Stimulated activated naive CD8-positive, alpha-beta T cell treated with anti-CD3 and anti-CD28 coated beads, Interleukin-15, Interleukin-2, amounts not matched to agents 100 ng/mL and 50 ng/mL, for 24 hours (primary cell): ENCODE measurements around the gene H2AZ1.

Experiments
- H3K27ac Mint-ChIP-seq: one replicate; pipeline ENCODE4 v1.8.0; 2021; ENCODE audit warnings: mild to moderate bottlenecking, mixed read lengths
- H3K27me3 Mint-ChIP-seq: one replicate; pipeline ENCODE4 v1.8.0; 2021; ENCODE audit warnings: mixed read lengths
- H3K36me3 Mint-ChIP-seq: one replicate; pipeline ENCODE4 v1.8.0; 2021; ENCODE audit warnings: low read depth, mixed read lengths
- H3K4me1 Mint-ChIP-seq: one replicate; pipeline ENCODE4 v1.8.0; 2021; ENCODE audit warnings: low read depth, mixed read lengths
- H3K4me3 Mint-ChIP-seq: one replicate; pipeline ENCODE4 v1.8.0; 2021; ENCODE audit warnings: mild to moderate bottlenecking, mixed read lengths
- H3K9me3 Mint-ChIP-seq: one replicate; pipeline ENCODE4 v1.8.0; 2021; ENCODE audit warnings: mixed read lengths

H2AZ1 gene

DNA sequence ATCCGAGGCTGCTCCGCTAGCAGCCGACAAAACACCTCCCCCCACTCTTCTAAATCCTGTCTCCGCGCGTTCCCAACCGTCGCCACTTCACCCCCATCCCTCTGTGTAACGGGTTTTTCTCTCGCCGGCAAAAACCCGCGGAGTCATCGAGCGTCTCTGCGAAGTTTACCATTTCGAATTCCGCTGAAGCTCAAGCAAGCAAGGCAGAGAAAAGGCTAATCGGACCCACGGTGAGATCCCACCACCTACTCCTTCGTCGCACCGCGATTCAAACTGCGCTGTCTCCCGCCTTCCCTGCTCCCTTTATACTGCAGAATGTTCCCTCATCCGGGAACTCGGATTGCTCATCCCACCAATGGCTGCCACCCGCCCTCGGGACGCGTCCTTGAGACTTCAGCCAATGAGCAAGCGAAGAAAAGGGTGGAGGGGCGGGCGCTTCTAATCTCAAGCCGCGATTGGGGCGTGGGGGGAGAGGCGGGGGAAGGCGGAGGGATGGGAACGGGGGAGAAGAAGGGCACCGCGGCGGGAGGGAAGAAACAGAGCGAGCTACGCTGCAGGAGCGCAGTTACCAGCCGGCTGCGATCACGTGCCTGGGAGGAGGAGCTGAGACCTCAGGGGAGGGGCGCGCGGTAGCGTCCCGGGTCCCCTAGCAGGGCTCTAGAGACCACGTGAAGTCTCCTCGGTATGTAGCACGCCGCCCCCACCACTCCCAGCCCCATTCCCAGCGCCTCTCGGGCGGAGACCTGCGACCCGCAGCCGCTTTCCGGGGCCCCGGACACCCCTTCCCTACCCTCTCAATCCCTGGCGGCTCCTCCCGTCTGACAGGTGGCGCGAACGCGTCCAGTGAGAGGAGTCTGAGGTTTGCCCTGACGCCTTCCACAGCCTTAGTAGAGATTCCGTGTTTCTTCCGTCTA, at the start of gene H2AZ1:
TSS of gene H2AZ1 (minus strand) at position 277 of the 914 bp plus-strand sequence. CDS start at position 172, 105 bp downstream.
- H3K4me3 Mint-ChIP-seq = no peak within 1 kb of the TSS
- no peaks in the 10 kb centered on the region for H3K27me3 Mint-ChIP-seq
- peaks cover 23% of the 10 kb centered on the region for H3K36me3 Mint-ChIP-seq
- peaks cover 23% of the 10 kb centered on the region for H3K4me1 Mint-ChIP-seq
- no peaks in the 10 kb centered on the region for H3K9me3 Mint-ChIP-seq
- no peak within 1 kb of the TSS for H3K27ac Mint-ChIP-seq

DNA sequence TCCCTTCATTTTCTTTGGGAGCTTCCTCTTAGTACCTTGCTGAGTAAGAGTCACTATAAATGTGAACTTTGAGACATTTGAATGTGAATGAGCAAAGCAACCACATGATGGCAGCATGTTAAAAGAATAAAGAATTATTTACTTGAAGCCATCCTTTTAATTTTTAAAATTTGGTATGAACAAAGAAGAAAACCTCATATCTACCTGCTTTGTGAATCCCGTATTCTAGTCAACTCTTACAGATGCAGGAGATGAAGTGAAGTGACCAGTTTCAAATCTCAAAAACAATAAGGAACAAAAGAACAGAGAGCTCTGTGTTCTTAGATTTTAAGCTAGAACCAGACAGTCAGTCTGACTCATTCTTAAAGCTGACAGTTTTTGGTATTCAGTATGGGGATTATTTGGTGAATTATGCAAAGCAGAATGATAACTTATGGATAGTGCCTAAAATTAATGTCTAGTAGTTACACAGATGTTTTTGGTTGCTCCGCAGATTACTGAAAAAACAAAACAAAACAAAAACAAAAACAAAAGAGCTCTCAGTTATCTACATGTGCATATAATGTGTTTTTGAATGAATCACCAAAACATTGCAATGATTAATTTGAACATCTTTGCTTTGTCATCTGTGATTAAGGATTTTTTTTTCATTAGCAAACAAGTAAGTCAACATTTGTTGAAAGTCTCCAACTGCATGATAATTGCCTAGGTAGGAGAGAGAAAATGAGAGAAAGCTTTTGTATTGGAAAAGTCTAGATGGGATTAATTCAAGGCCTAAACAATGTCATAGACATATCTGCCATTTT, 48.2 kb upstream of the H2AZ1 start:
- Mint-ChIP-seq H3K9me3 (no peaks in the 10 kb centered on the region), H3K36me3 (no peaks in the 10 kb centered on the region), H3K4me1 (no peaks in the 10 kb centered on the region), H3K4me3 (no peak overlapping the region), H3K27ac (no peak overlapping the region), H3K27me3 (peaks cover 3% of the 10 kb centered on the region)

DNA sequence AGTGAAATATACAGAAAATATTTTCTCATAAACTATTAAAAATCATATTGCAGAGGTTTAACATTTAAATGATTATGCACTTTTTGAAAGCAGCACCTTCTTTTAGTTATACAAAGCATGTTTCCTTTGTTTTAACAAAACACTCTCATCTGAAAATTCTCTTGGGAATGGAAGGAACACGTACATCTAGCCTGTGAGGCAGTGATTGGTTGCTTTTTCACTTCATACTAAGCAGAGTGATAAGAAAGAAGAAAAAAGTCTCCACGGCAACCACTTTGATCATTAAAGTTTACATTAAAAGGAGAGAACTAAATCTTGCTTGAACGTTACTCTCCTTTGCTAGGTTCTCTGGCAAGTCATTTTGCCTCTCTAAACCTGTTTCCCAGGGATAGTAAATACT, 41.7 kb upstream of the H2AZ1 start:
- H3K27me3 Mint-ChIP-seq = peaks cover 24% of the 10 kb centered on the region
- H3K4me3 Mint-ChIP-seq = no peak overlapping the region

DNA sequence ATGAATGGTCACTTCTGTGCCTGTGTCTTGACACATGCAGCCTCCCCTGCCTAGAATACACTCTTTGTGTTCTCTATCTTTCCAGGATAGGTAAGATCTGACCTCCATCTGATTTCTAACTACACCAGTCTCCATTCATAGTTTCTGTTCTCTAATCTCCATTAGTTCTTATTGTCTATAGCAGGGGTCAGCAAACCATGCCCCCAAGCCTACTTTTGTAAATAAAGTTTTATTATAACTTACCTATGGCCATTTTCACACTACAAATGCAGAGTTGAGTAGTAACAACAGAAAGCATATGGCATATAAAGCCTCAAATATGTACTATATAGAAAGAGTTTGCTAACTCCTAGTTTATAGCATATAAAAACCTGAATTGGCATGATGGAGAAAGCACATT, 37.6 kb upstream of the H2AZ1 start:
- H3K4me1 Mint-ChIP-seq = no peaks in the 10 kb centered on the region

More for the DNA sequence above, 41.7 kb upstream of the H2AZ1 start:
- H3K4me1 Mint-ChIP-seq = no peaks in the 10 kb centered on the region
- H3K36me3 Mint-ChIP-seq = no peaks in the 10 kb centered on the region
- H3K9me3 Mint-ChIP-seq = no peaks in the 10 kb centered on the region
- no peak overlapping the region for H3K27ac Mint-ChIP-seq

DNA sequence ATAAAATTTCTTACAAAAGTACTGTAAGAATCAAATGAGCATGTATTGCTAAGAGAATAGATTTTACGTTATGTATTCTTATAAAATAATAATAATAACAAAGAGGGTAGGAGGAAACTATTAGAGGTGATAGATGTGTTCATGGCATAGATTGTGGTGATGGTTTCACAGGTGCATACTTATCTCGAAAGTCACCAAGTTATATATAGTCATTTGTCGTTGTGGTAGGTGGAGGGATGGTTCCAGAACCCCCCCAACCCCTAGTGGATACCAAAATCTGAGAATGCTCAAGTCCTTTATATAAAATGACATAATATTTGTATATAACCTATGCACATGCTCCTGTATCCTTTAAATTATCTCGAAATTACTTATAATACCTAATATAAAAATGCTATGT, 36.7 kb upstream of the H2AZ1 start:
- Mint-ChIP-seq H3K9me3 (no peaks in the 10 kb centered on the region), H3K36me3 (no peaks in the 10 kb centered on the region), H3K27me3 (peaks cover 27% of the 10 kb centered on the region), H3K27ac (no peak overlapping the region), H3K4me3 (no peak overlapping the region), H3K4me1 (no peaks in the 10 kb centered on the region)

More for the DNA sequence above, 37.6 kb upstream of the H2AZ1 start:
- Mint-ChIP-seq H3K9me3 (no peaks in the 10 kb centered on the region), H3K36me3 (no peaks in the 10 kb centered on the region), H3K4me3 (no peak overlapping the region), H3K27ac (no peak overlapping the region), H3K27me3 (peaks cover 30% of the 10 kb centered on the region)

DNA sequence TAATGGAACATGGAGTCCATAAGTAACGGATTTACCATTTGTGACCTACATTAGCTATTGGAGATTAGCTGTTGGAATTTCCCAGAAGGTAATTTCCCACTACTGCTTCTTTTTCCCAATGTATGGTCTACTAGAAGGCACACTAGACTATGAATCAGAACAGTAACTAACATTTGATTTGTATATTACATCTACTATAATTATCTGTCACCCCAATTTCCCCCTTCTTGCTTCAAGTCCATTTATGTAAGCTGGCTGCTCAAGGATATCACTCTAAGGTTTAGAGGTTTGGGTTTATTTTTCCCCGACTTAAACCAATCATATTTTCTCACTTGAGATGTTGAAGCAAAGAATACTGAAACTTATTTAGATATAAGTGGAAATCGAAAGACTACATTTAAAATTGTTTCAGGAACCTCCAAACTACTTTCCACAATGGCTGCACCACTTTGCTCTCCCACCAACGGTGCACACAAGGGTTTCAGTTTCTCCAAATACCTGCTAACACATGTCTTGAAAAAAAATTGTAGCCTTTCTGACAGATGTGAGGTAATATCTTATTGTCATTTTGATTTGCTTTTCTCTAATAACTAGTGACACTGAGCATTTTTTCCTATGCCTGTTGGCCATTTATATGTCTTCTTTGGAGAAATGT, 33.3 kb upstream of the H2AZ1 start:
- Mint-ChIP-seq H3K9me3 (no peaks in the 10 kb centered on the region), H3K27me3 (peaks cover 8% of the 10 kb centered on the region), H3K4me3 (no peak overlapping the region), H3K36me3 (no peaks in the 10 kb centered on the region), H3K27ac (no peak overlapping the region), H3K4me1 (no peaks in the 10 kb centered on the region)

DNA sequence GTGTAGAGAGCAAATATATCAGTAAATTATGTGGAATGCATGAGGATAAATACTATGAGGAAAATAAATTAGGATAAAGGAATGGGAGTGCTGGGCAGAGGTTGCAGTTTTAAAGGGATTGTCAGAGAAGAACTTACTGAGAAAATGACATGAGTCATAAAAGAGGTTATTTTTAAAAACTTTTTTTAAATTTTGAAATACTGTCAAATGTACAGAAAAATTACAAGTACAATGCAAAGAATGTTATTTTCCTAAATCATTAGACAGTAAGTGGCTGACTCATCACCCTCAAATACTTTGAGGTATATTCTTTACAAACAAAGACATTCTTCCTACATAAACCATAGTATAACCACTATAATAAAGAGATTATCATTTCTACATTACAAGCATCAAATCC, 29.8 kb upstream of the H2AZ1 start:
- no peaks in the 10 kb centered on the region for H3K4me1 Mint-ChIP-seq
- H3K9me3 Mint-ChIP-seq = peaks cover 1% of the 10 kb centered on the region
- no peak overlapping the region for H3K4me3 Mint-ChIP-seq
- H3K36me3 Mint-ChIP-seq = no peaks in the 10 kb centered on the region
- H3K27ac Mint-ChIP-seq = no peak overlapping the region
- H3K27me3 Mint-ChIP-seq = no peaks in the 10 kb centered on the region

DNA sequence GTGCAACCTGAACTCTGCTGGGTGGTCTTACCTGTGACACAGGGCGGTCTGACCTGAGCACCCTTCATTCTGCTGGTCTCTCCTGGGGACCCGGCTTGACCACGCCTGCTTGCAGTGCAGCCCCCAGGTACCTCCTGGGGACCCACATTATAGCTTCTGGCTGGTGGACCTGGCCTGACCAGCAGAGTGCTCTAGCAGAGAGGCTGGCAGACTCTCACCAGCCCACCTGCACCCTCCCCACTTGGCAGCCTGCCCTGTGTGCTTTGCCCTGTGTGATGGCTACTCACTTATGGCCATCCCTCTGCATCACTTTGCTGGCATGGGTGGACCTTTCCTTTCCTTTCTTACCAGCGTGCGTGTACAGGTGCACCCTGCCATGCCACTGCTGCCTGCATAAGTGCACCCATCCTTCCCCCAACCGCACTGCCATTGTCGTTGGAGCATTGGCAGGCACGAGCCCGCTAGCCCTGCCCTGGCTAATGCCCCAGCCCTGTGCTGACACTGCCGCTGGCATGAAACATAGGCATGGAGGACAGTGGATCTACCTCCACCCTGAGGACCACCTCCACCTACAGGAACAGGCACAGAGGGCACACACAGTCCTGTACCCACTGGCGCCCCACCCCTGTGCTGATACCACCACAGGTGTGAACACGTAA, 21.5 kb upstream of the H2AZ1 start:
- H3K27me3 Mint-ChIP-seq = no peaks in the 10 kb centered on the region
- no peak overlapping the region for H3K27ac Mint-ChIP-seq
- H3K9me3 Mint-ChIP-seq = peaks cover 8% of the 10 kb centered on the region
- no peaks in the 10 kb centered on the region for H3K4me1 Mint-ChIP-seq
- H3K36me3 Mint-ChIP-seq = no peaks in the 10 kb centered on the region
- H3K4me3 Mint-ChIP-seq = no peak overlapping the region

DNA sequence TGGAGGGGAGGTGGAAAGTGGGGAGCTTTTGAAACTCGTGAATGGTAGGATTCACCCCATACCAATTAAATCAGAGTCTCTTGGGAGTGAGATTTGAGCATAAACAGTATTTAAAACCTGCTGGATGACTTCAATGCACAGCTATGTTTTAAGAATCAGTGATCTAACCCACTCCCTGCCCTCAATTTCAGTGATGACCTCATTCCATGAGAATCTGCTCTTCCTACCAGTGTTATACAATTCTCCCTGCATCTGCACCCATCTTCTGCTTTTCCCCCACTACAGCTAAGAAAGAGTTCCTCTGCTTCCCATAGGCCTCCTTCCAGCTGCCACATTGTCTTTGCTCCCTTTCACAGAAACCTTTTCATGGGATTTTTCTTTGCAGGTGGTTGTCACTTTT, 18.3 kb upstream of the H2AZ1 start:
- H3K4me1 Mint-ChIP-seq = peaks cover 17% of the 10 kb centered on the region
- no peaks in the 10 kb centered on the region for H3K9me3 Mint-ChIP-seq
- H3K27me3 Mint-ChIP-seq = no peaks in the 10 kb centered on the region
- H3K36me3 Mint-ChIP-seq = no peaks in the 10 kb centered on the region
- no peak overlapping the region for H3K4me3 Mint-ChIP-seq
- no peak overlapping the region for H3K27ac Mint-ChIP-seq

DNA sequence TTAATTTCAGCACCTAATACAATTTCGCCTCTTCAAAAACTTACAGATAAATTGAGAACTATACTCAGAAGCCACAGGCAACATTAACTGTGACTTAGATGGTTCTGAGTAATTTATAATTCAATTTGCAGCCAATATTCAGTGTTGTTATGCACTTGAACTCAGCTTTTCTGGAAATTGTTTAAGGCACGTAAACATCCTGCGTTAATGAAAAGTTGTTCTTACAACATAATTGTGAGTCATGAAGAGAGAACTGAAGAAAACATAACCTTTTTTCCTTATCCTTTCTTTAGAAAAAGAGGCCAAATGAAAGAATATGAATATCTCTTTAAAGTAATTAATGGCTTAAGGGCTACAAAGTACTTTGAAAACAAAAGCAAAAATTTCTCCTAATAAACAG, 16.6 kb upstream of the H2AZ1 start:
- Mint-ChIP-seq H3K9me3 (no peaks in the 10 kb centered on the region), H3K36me3 (no peaks in the 10 kb centered on the region), H3K4me3 (no peak overlapping the region), H3K27ac (no peak overlapping the region), H3K27me3 (no peaks in the 10 kb centered on the region), H3K4me1 (peaks cover 17% of the 10 kb centered on the region)

DNA sequence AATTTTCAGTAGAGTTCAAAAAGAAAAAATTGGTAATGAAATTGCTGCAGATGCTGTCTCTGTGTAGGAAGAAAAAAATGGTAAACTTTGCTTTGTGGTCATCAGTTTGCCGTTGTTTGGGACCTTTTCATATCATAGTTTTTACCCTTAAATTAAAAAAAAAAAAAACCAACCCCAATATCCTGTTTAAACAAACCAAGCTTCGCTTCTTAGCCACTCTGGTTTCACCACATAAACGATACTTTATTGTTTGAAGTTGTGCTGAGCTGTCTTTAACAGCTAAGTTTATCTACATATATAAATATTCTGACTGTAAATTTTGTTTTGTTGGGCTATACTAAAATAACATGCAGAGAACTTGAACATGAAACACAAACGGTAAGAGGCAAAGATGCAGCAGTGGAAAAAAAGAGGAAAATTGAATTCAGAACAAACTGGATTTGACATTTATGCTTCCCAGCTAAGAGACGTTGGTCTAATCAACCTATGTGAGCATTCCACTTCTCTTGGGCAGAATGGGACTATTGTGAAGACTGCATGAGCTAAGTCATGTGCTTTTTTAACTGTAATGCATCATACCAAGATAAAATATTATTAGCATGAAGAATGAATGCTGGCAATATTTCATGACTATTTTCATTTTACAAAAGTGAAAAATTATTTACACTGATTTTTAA, 15.7 kb upstream of the H2AZ1 start:
- Mint-ChIP-seq H3K4me1 (peaks cover 17% of the 10 kb centered on the region), H3K36me3 (no peaks in the 10 kb centered on the region), H3K27me3 (no peaks in the 10 kb centered on the region), H3K27ac (no peak overlapping the region), H3K4me3 (no peak overlapping the region), H3K9me3 (no peaks in the 10 kb centered on the region)

DNA sequence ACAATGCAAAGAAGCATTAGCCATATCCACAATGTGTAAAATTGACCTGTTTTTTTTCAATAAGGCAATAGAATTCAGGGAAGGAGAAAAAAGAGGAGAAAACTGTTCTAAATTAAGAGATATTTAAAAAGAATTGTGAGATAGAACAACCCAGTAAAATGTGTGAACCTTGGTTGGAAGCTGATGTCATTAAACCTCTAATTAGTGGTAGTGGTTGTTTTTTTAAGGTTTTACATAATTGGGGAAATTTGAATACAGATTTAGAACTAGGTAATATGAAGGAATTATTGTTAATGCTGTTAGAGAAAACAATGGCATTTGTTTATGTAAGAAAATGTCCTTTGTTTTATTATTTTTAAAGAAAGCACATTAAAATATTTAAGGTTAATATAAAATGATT, 15.1 kb upstream of the H2AZ1 start:
- Mint-ChIP-seq H3K36me3 (no peaks in the 10 kb centered on the region), H3K27ac (no peak overlapping the region), H3K4me3 (no peak overlapping the region), H3K9me3 (no peaks in the 10 kb centered on the region), H3K27me3 (no peaks in the 10 kb centered on the region), H3K4me1 (peaks cover 17% of the 10 kb centered on the region)

DNA sequence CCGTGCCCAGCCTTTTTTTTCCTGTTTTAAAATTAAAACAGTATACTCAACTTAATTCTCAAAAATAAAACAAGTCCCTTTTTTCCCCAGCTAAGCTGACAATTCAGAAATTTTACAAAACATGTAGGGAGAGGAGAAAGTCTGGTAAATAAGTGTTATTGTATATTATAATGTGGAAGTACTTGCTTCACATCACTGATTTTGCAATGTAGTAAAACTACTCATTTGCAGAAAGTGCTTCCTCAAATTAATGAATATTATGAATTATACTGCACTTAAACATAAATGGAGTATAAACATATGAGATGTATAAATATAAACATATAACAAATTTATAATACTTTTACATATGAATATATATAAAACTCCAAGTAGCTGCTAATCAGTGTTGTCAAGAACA, 11.6 kb upstream of the H2AZ1 start:
- Mint-ChIP-seq H3K27ac (no peak overlapping the region), H3K27me3 (no peaks in the 10 kb centered on the region), H3K36me3 (peaks cover 8% of the 10 kb centered on the region), H3K9me3 (peaks cover 10% of the 10 kb centered on the region), H3K4me3 (no peak overlapping the region), H3K4me1 (peaks cover 17% of the 10 kb centered on the region)

DNA sequence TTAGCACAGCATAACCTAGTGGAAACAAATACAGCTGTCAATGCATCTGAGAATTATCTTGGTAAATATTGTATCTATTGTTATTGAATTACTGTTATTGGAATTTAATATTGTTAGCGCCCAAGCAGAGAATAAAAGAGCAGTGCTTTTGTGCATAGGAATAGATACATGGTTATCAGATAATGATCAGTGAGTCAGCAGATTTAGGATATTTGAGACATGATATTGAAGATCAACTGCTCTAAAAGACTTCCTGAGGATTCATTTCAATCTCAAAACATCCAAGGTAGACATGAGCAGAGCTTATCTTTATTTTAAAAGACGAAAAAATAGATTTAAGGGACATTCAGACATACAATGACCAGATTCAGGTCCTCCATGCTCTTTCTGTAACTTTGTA, 10.6 kb upstream of the H2AZ1 start:
- no peak overlapping the region for H3K4me3 Mint-ChIP-seq
- H3K27me3 Mint-ChIP-seq = no peaks in the 10 kb centered on the region
- H3K9me3 Mint-ChIP-seq = peaks cover 10% of the 10 kb centered on the region
- H3K27ac Mint-ChIP-seq = no peak overlapping the region
- peaks cover 9% of the 10 kb centered on the region for H3K4me1 Mint-ChIP-seq
- peaks cover 8% of the 10 kb centered on the region for H3K36me3 Mint-ChIP-seq
